ENCODE measurements around the gene MRPS27.

DNA sequence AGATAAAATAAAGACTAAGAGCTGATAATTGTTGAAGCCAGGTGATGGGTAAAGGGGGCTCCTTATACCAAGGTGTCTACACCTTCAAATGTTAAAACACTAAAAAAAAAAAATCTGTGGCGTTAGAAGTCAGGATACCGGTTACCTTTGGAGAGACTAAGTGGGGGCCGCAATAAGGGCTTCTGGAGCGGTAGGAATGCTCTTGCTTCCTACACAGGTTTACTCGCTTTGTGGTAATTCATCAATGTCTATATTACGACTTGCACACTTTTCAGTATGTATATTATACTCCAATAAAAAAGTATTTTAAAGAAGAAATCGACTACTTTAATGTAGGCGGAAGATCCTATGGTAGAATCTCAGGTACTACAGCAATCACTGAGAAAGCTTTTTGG lies 12.5 kb downstream of the MRPS27 start:
- TF ChIP-seq, protein P1, sequence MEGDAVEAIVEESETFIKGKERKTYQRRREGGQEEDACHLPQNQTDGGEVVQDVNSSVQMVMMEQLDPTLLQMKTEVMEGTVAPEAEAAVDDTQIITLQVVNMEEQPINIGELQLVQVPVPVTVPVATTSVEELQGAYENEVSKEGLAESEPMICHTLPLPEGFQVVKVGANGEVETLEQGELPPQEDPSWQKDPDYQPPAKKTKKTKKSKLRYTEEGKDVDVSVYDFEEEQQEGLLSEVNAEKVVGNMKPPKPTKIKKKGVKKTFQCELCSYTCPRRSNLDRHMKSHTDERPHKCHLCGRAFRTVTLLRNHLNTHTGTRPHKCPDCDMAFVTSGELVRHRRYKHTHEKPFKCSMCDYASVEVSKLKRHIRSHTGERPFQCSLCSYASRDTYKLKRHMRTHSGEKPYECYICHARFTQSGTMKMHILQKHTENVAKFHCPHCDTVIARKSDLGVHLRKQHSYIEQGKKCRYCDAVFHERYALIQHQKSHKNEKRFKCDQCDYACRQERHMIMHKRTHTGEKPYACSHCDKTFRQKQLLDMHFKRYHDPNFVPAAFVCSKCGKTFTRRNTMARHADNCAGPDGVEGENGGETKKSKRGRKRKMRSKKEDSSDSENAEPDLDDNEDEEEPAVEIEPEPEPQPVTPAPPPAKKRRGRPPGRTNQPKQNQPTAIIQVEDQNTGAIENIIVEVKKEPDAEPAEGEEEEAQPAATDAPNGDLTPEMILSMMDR (IDR thresholded peaks at IDR 0.05), result no peak
- TF ChIP-seq POLR2A (IDR thresholded peaks at IDR 0.05), result no peak
- TF ChIP-seq POLR2AphosphoS5 (IDR thresholded peaks at IDR 0.05), result no peak
- TF ChIP-seq EP300 (IDR thresholded peaks at IDR 0.05), result no peak
